Amygdala (tissue), 56 donors: ENCODE data around the gene HMSD.

Experiments used
- DNase-seq, 56 donors: peaks; one replicate each; lab custom pipeline; 2025; lab: John Stamatoyannopoulos, UW

Gene HMSD

GRCh38 chr18:63953811-63954210 lies 4.7 kb downstream of the HMSD start:
- peak in 1 of 56 donors; percentile 15 for DNase-seq

GRCh38 chr18:63956755-63957154 lies 7.7 kb downstream of the HMSD start:
- DNase-seq, result no peak

- no peak for DNase-seq
Measured at GRCh38 chr18:63960891-63961290, 11.8 kb downstream of the HMSD start.

GRCh38 chr18:63961435-63961980 lies 12.4 kb downstream of the HMSD start:
- no peak for DNase-seq

GRCh38 chr18:63962137-63962536 lies 13.0 kb downstream of the HMSD start:
- DNase-seq, result no peak

- DNase-seq, result peak in 11 of 56 donors; percentile 4 to 54 (median 15)
Measured at GRCh38 chr18:63963615-63964256, 14.6 kb downstream of the HMSD start.

GRCh38 chr18:63964908-63965307 lies 15.8 kb downstream of the HMSD start:
- no peak for DNase-seq

- no peak for DNase-seq
Measured at GRCh38 chr18:63965716-63966330, 16.7 kb downstream of the HMSD start.

- DNase-seq, result peak; percentile 49 to 95 (median 87)
Measured at GRCh38 chr18:63969942-63970808, 21.1 kb downstream of the HMSD start, which contains the start of gene SERPINB8. Gene SERPINB8, plus strand, starts transcription at chr18:63970081. Its CDS starts 8,228 bp downstream, at chr18:63978309.

GRCh38 chr18:63970809-63971205 lies 21.7 kb downstream of the HMSD start:
- DNase-seq, result peak in 13 of 56 donors; percentile 27 to 71 (median 50)

GRCh38 chr18:63971320-63972001 lies 22.4 kb downstream of the HMSD start:
- DNase-seq, result peak in 2 of 56 donors; percentile 7 to 35

- no peak for DNase-seq
Measured at GRCh38 chr18:63972002-63972376, 22.9 kb downstream of the HMSD start.

- peak in 2 of 56 donors; percentile 7 to 10 for DNase-seq
Measured at GRCh38 chr18:63974991-63975390, 25.9 kb downstream of the HMSD start.

- DNase-seq, result peak in 1 of 56 donors; percentile 6
Measured at GRCh38 chr18:63975628-63976027, 26.5 kb downstream of the HMSD start.

GRCh38 chr18:63977040-63977439 lies 27.9 kb downstream of the HMSD start:
- no peak for DNase-seq

- DNase-seq, result peak in 30 of 56 donors; percentile 2 to 79 (median 18)
Measured at GRCh38 chr18:63979409-63979920, 30.4 kb downstream of the HMSD start.

GRCh38 chr18:63980027-63980426 lies 30.9 kb downstream of the HMSD start:
- DNase-seq, result no peak

GRCh38 chr18:63980896-63981460 lies 31.9 kb downstream of the HMSD start:
- no peak for DNase-seq

GRCh38 chr18:63981719-63982118 lies 32.6 kb downstream of the HMSD start:
- no peak for DNase-seq

- no peak for DNase-seq
Measured at GRCh38 chr18:63982361-63982760, 33.3 kb downstream of the HMSD start.
